Fibroblast of upper back skin (primary cell): ENCODE data around the gene ARMS2.

Experiments
- DNase-seq: peaks from one replicate; pipeline ENCODE4 v3.0.0-alpha.2; 2013

The ARMS2 gene

DNA sequence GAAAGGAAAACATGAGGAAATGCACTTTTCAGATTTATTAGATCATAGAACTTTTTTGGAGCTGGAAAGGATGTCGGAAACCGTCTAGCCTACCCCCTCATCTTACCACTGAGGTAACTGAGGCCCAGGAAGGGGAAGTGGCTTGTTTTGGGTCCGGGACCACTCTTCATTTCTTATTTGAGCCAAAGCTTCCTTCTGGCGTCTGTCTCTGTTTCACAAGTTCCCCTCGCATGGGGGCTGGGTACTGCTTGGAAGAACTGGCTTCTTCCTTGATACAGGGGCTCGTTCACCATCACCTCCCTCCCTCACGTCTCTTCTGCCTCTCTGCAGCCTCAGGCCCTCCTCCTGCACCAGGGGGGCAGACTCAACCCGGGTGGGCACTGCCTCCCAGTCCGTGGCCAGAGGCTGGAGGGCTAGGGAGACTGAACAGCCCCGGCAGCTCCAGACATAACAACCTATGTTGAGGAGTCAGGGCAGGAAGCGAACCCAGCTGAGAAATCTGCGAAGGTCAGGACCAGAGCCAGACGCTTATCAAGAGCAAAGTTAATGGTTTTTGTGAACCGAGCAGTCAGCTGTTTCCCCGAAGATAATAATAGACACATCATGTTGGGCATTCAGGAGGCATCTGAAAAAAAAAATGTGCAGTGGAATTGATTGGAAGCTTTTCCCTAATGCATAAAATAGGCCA, 19.8 kb downstream of the ARMS2 start:
- DNase-seq = no peak

DNA sequence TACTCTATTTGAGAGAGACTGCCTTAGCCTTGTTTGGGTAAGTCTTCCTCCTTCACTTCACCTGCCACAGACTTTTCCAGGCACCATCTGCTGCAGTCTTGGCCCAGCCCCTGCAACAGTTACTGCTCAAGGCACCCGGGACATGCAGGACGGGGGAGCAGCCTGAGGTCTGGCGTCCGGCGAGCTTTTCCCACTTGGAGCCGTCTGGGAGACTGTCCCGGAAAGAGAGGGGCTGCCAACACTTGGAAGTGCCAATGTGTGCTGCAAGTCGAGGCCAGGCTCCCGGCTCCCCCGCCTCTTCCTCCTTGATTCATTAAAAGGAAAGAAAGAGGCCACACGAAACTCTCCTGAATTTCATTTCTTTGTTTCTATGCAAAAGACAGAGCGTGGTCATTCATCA, 20.6 kb downstream of the ARMS2 start:
- no peak for DNase-seq

DNA sequence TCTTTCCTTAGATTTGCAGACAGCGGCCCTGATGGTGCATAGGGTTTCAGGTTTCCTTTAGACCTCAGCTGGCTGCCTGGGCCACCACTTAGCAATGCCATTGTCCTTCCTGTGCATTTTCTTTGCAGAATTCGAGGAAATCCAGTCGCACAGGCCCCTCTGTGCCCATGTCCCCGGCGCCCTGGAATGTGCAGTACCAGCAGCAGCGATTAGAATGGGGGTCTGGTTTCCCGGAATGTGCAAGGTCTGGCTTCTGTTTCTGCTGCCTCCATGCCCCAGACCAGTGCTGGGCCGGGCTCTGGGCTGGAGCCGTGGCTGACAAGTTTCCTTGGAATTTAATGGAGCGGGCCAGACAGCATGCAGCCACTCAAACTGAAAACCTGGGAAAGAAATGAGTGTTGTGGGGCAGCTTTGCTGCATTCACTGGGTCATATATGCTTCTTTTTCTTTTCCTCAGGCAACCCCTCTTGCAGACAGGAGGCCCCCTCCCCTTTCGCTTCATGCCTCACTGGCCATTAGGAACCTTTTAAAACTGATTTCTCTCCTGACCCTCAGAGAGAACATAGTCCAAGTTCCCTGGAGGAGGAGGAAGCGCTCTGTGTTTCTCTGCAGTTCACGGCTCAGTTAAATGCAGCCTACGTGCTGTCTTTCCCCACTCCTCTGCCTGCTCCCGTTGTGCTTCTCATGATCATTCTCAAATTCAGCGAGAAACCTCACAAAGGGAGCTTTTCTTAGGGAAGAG, 21.3 kb downstream of the ARMS2 start:
- no peak for DNase-seq

DNA sequence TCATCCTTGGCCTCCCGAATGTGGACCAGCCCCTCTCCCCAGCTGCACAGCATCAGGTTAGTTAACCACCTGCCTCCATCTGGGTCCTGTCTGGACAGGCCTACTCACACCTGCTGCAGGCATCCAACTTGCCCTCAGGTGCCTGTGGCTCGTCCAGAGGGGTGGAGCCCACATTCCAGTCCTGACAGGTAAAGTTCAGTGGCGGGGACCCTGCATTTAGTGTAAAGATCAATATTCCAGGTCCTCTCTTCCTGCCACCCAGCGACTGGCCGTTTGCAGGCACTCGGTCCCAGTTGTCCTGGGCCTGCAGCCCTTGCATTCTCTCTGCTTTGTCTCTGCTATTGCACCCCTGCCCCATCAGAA, 21.9 kb downstream of the ARMS2 start:
- DNase-seq = no peak

DNA sequence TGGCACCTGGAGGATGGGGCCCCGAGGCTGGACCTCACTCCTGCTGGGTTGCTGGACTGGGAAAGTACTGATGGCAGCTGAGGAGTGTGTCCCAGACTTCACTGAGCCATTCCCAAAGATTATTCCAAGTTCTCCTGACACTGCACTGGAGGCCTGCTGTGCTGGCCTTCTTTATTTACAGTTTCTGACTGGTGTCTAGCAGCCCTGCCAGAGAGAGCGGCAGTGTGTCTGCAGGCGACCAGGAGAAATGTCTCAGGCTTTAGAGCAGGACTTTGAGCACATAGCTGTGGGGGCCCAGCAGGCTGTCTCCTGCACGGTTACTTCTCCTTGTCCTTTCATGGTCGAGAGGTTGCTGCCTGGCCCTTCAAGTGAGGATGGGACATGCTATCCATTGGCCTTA, 23.0 kb downstream of the ARMS2 start:
- DNase-seq = no peak

DNA sequence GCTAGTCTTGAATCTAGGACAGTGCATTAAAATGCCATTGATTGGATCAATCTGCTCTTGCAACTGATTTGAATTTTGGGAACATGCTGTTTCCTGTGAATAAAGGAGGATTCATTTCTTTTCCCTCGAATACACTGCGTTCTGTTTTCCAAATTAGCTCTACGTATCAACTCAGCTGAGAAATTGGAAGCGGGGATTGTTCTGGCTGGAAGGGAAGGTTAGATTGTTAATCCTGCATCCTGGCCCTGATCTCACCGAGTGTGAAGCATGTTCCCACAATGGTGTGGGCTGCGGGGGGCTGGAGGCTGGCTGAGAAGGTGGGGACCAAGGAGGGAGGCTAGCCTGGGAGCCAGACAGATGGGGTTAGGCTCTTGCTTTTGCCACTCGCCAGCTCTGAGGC, 24.5 kb downstream of the ARMS2 start:
- DNase-seq = no peak

DNA sequence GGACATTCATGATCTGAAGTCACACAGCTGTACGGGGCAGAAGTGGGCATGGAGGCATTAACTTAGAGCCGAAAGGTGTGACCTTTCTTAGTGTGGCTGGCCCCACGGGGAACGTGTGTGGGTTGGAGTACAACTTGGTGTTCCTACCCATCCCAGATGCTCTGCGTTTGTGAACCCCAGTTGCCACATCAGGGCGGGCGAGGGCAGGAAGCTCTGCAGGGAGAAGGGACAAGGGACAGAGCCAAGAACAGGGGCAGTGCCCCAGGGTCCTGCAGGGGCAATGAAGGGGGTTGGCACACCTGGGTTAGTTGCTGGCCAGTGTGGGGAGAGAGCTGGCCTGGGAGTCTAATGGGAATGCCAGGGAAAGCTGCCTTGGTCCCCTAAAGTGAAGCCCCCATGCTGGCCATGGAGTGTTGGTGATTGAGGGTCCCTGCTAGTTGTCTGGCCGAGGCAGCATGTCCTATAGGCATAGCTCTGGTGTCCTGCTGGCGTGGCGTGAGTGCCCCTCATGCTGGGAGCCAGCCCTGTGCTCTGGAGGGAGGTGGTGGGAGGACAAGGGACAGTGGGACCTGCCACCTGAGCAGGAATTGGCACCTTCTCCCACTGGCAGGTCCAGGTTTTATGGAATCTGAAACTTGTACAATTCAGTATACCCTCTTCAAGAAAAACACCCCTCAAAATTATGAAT, 25.8 kb downstream of the ARMS2 start:
- DNase-seq = no peak

DNA sequence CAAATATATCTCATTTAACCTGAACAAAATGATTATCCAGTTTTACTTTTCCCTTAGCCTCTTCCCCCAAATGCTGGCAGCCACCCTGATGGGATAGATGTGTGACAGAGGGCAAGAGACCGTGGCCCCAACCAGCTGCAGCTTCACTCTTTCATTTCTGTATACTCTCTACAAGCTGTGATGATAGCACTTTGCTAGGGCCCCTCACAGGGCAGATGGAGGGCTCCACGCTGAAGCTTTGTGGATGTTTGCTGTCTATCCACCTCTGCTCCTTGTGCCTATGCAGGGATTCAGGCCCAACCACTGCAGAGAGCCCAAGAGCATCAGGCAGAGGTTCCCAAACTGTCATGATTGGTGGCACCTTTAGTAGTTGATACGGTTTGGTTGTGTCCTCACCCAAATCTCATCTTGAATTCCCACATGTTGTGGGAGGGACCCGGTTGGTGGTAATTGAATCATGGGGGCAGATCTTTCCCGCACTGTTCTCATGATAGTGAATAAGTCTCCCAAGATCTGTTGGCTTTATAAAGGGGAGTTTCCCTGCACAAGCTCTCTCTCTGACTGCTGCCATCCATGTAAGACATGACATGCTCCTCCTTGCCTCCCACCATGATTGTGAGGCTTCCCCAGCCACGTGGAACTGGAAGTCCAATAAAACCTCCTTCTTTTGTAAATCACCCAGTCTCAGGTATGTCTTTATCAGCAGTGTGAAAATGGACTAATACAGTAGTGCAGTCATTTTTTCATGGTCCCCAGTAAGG, 27.0 kb downstream of the ARMS2 start:
- DNase-seq = no peak

DNA sequence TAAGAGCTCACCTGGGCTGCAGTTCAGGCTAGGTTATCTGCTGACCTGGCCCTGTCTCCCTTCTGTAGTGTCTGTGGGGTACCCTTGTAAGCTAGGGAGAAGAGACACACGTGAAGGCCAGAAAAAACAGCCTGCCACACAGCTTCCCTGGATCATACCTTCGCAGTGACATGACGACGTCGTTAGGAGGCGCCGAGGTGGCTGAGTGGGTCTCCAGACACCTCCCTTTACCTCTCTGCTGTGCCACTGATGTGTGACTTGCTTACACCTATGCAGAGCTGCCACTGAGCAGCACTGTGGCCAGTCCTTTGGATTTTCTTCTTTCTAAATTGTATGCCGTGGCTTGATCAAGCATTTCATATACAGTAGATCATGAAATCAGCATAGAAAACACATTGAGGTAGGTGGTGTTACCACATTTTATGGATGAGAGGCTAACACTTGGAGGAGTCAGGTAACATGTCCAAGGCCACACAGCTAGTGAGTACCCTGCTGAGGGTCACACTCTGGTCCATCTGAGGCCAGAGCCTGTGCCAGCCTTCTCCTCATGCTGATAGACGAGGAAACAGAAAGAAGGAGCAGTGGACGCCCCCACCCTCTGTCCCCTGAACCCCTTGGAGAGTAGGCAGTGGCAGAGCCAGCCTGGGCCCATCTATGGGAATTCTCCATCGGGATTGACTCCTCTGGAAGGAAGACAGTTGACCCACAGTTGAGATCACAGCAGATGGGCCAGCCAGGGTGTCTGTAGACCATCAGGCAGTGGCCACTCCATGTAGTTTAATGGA, 30.0 kb downstream of the ARMS2 start:
- no peak for DNase-seq

DNA sequence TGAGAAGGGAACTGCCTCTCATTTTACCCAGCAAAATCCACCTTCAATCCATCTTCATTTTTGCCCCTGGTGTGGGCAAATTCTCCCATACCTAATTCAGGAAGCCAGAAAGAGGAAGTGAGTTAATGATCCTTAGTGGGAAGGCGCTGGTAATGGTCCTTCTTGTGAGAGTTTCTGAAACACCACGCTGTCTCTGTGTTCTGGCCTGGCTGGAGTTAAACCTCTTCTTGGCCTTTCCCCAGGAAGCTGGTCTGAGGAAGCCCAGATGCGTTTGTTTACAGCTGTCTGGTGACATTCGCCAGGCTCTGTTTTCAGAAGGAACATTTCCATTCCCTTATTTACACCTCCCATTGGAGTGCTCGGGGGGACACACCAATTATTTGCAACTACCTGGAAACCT, 31.2 kb downstream of the ARMS2 start:
- no peak for DNase-seq

DNA sequence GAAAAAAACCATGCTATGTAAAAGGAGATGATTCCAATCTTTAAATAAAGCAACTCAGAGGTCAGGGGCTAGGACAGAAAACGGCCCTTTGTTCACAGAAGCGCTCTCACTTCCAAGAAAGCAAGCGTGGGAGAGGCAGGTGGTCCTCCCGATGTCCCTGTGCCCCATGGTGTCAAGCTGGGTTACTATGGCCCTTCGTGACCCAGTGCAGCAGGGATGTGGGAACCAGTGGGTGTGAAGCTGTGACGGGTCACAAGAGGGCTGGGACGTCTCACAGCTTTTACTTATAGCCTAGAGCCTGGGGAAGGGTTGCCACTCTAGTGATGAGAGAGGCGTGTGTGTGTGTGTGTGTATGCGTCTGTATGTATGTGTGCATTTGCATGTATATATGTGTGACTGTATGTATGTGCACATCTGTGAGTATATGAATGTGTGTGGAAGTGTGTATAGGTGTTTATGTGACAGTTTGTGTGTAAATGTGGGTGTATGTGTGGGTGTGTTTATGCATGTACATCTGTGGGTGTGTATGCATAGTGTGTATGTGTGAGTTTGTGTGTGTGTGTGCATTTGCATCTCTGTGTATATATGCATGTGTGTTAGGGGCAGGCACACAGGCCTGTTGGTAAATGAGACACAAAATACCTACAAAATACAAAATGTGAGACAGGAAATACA, 32.1 kb downstream of the ARMS2 start:
- DNase-seq = no peak

DNA sequence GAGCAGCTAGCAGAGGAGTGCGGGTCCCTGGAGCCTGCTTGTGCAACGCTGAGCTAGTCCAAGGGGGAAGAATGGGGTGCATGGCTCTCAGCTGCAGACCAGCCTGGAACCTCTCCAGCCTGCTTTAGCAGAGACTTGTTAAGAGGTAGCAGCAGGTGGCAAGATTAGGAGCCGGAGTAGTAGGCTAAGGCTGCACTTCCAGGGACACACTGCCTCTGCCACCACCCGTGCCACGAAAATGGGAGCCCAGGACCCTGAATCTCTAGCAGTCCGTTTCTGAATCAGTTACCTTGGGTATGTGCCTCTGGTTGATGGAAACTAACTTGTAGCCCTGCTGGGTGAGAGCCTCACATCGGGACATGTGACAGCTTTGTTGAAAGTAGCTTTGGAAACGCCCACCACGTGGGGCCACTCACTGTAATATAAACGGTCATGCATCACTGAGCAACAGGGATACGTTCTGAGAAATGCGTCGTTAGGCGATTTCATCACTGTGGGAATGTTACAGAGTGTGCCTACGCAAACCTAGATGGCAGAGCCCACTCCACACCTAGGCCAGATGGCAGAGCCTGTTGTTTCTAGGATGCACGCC, 32.8 kb downstream of the ARMS2 start:
- DNase-seq = no peak

DNA sequence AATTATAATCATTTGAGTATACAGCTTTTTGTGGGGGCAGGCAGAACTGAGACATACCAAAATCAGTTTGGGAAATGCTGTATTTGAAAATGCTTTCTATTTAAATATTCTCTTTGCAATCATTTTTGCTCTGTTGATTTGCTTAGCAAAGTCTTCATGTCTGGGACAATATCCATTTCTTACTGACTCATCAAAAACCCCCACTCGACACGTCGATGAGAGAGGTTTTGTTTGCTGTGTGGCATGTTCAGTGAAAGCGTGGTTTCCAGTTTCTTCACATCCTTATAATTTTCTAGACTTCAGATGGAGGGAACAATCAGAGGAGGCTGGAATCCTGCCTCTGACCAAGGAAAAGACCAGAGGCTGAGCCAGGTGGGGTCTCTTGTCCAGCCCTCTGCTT, 35.8 kb downstream of the ARMS2 start:
- peak; percentile 73 for DNase-seq

DNA sequence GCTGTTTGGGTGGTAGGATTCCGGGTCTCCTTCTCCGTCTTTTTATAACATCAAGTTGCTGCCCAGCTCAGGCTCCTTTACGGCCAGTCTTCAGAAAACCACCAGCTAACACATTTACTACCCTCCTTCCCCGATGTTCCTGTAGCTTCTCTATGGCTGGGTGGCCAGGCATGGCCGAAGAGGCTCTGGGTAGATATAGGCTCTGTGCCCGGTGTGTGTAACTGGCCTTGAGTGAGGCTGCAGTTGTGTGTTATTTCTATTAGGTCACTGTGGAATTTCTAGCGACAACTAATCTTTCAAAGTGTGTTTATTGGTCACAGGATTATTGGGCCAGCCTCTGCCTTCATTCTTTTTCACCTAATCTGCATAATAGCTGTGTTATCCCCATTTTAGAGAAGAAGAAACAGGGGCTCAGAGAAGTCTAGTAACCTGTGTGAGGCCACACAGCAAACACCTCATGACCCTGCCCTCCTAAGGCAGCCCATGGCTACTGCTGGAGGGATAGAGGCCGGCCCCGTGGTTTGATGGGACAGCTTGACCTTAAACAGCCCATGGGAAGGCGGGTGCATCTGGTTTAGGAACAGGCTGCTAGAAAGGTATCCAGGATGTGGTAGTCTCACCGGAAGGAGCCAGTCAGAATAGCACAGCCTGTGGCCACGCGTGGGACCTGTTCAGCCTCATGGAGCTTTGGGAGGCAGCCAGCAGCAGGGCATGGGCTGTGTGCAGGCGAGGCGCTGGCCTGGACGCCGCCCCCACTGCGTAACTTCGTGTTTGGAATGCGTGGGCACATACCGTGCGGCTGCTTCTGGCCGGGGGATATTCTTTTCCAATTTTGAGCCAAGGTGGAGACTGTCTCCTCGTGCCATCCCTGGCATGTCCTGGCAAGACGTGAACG, 36.6 kb downstream of the ARMS2 start:
- no peak for DNase-seq

DNA sequence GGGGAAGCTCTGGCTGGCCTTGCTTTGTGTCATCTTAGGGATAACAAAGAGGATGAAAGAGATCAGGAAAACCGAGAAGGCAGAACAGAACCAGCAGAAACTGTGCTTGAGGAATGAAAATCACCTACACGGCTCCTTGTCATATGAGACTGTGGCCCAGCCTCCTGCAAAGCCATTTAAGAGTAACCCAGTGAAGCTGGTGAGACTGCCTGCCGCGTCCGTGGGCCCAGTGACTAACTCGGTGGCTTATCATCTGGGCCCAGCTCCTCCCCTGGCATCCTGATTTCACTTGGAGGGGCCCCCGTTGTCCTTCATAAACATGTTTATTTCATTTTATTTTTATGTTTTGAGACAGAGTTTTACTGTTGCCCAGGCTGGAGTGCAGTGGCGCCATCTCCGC, 37.6 kb downstream of the ARMS2 start:
- DNase-seq = no peak

DNA sequence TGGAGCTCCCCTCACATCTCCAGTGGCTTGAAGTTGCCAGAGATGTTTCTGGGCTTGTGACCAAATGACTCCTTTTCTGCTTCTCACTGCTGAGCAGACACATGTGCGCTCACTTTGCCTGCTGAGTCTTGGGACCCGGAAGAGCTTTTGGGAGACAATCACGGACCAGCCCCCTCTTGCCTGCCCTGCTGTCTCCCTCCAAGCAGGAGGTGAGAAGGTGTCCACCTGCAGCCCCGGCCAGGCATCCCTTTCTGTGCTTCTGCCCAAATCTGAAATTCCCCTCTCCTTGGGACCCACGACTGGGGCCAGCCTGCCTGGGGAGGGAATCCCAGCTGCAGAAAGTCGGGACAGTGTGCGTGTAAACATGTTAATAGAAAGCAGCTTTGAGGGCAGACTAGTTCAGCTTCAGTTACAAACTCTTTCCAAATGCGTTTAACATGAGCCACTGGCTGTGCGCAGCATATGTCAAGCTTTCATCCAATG, 38.6 kb downstream of the ARMS2 start:
- peak; percentile 73 for DNase-seq

DNA sequence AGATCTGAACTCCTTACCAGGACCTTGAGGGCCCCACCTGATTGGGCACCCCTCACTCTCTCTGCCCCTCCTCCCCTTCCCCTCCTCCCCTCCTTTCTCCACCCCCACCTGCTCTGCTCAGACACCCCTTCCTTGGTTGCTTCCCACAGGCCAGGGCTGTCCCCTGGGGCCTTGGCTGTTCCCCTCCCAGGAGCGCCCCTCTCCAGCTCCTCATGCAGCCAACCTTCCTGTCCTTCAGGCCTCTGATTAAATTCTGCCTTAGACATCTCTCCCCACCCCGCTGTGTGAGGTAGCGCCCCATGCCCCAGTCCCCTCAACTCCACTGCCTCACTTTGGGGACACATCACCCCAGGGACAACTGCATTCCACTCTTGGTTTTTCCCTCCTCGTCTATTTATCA, 39.3 kb downstream of the ARMS2 start:
- DNase-seq = no peak

DNA sequence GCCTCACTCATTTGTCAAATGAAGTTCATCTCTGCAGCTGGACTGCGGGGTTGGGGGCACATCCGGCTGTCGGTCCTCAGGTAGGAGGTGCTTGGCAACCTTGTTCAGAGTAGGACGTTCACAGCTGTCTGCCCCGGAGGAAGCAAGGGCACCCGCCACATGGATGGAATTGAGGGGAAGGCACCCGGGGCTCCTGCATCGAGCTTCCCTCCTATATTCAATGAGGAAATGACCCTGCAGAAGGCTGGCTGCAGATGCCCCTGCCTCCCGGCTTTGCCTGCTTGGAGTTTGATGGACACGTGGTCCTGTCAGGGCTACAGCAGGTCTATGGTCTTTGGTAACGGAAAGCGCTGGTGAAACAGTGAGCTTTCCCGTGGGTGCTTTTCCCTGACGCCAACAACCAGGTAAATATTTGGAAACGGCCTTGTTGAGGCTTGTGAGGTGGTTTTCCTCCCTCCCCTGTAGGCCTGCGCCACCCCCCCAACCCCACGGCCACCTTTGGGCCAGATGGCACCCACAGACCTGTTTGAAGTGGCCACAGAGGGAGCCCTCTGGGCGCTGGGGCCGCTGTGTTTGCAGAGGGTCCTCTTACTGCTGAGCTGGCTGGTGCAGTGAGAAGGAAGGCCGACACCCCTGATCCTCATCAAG, 39.8 kb downstream of the ARMS2 start:
- DNase-seq = no peak

DNA sequence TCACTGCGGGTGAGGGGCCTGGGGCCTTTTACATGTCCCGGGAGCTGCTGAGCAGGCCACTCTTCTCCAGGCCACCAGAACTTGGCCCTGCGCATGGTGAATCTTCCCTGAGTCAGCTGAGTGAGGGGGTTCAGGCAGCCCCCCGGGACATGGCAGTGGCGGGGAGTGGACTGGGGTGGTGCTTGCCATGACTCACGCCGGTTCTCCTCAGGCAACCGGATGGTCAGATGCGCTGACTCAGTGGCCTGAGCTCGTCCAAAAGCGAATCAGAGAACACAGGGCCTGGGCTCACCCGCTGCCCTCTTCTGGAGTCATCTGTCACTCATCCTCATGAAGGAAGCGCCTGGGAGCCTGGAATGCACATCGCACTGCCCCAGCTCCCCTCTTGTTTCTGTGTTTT, 40.4 kb downstream of the ARMS2 start:
- DNase-seq = peak; percentile 91
